Karpas-422 (cell line): Measurements from ENCODE around the gene FAM210B. TPM values are rescaled to one million over a fixed set of nuclear protein-coding genes. Genes with fewer than 3 reads are reported as not detected.

Experiments used
- DNase-seq: peaks from one replicate; pipeline ENCODE4 v3.0.0-alpha.2; 2015
- H2AFZ ChIP-seq: fragments of 200-600 bp; sonication (generic); 2 replicates; pipeline ENCODE4 v1.6.1; 2014; ENCODE audit warnings: antibody characterized with exemption, low read length, mixed read lengths
- H3K27ac ChIP-seq: fragments of 200-600 bp; sonication (generic); 2 replicates; pipeline ENCODE4 v1.5.1; 2014; ENCODE audit warnings: mild to moderate bottlenecking, low read length, moderate library complexity
- H3K27me3 ChIP-seq: fragments of 200-600 bp; sonication (generic); 2 replicates; pipeline ENCODE4 v1.6.1; 2014; ENCODE audit warnings: low read length, mixed read lengths
- H3K36me3 ChIP-seq: fragments of 200-600 bp; sonication (generic); 2 replicates; pipeline ENCODE4 v1.6.1; 2014; ENCODE audit warnings: low read length, mixed read lengths; ENCODE audit not compliant: insufficient read depth
- H3K4me1 ChIP-seq: fragments of 200-600 bp; sonication (generic); 2 replicates; pipeline ENCODE4 v1.6.1; 2014; ENCODE audit warnings: mild to moderate bottlenecking, low read length, mixed read lengths
- H3K4me2 ChIP-seq: fragments of 200-600 bp; sonication (generic); 2 replicates; pipeline ENCODE4 v1.6.1; 2014; ENCODE audit warnings: low read length, low read depth, mild to moderate bottlenecking; ENCODE audit not compliant: poor library complexity, severe bottlenecking
- H3K4me3 ChIP-seq: fragments of 200-600 bp; sonication (generic); 2 replicates; pipeline ENCODE4 v1.5.1; 2014; ENCODE audit warnings: mild to moderate bottlenecking, antibody characterized with exemption, low read length, mixed read lengths
- H3K79me2 ChIP-seq: fragments of 200-600 bp; sonication (generic); 2 replicates; pipeline ENCODE4 v1.6.1; 2014; ENCODE audit warnings: mild to moderate bottlenecking, low read length, mixed read lengths
- H3K9ac ChIP-seq: fragments of 200-600 bp; sonication (generic); 2 replicates; pipeline ENCODE4 v1.6.0; 2014; ENCODE audit warnings: low read length
- H3K9me2 ChIP-seq: fragments of 200-600 bp; sonication (generic), shearing (Covaris generic); replicated peaks from 2 replicates; pipeline ENCODE4 v1.6.0; 2014; ENCODE audit warnings: mild to moderate bottlenecking, low read length, moderate library complexity; ENCODE audit not compliant: insufficient read depth
- H3K9me3 ChIP-seq: fragments of 300-700, 200-600 bp; sonication (generic); 2 replicates; pipeline ENCODE4 v1.6.1; 2014; ENCODE audit warnings: low read length, mixed read lengths
- H4K20me1 ChIP-seq: fragments of 200-600 bp; sonication (generic); 2 replicates; pipeline ENCODE4 v1.6.1; 2014; ENCODE audit warnings: mild to moderate bottlenecking, antibody characterized with exemption, low read length, low read depth; ENCODE audit not compliant: insufficient read depth
- total RNA-seq: library from RNA; depleted of rRNA; stranded (reverse); fragments of >200 nt; shearing (Covaris generic); gene quantifications from 2 replicates; pipeline ENCODE4 v1.2.3, GENCODE V29; 2014; ENCODE audit warnings: low replicate concordance

The FAM210B gene
- total RNA-seq, 1 experiment from 2014 or later, result not detected

DNA sequence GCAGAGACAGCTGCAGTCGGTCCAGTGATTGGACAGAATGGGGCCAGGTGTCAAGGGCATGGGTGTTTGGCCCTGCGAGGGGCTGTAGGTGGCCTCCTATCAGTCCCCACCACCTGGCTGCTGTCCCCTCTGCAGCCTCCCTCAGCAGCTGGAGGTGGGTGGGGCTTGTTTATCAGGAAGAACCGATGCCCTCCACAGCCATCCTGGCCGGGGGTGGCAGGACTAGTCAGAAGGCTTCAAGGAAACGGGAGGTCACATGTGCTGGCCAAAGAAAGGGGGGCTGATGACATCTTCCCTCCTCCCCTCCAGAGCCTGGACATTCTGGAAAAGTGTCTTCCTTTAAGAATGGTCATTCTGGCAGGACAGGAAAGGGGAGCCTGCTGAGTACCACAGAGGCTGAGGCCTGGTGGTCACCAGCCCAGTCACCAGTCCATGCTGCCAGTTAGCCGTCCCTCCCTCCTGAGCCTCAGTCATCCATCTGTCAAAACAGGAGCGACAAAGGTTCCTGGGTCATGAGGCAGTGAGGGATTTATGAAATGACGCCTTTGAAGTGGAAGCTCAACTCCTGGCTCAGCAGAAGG is 4.1 kb downstream of the FAM210B start:
- H3K27me3 ChIP-seq, result no peaks in the 10 kb centered on the region
- H3K9ac ChIP-seq, result no peak overlapping the region
- H3K9me2 ChIP-seq, result no peaks in the 10 kb centered on the region
- H3K4me2 ChIP-seq, result no peak overlapping the region
- DNase-seq, result no peak
- no peak overlapping the region for H3K4me3 ChIP-seq
- H3K79me2 ChIP-seq, result no peaks in the 10 kb centered on the region
- H2AFZ ChIP-seq, result no peak overlapping the region
- no peaks in the 10 kb centered on the region for H3K4me1 ChIP-seq
- H4K20me1 ChIP-seq, result 0 out of 2 replicates have a peak, but pooled peaks cover 3% of the 10 kb centered on the region
- no peaks in the 10 kb centered on the region for H3K36me3 ChIP-seq
- H3K27ac ChIP-seq, result no peak overlapping the region
- no peaks in the 10 kb centered on the region for H3K9me3 ChIP-seq

DNA sequence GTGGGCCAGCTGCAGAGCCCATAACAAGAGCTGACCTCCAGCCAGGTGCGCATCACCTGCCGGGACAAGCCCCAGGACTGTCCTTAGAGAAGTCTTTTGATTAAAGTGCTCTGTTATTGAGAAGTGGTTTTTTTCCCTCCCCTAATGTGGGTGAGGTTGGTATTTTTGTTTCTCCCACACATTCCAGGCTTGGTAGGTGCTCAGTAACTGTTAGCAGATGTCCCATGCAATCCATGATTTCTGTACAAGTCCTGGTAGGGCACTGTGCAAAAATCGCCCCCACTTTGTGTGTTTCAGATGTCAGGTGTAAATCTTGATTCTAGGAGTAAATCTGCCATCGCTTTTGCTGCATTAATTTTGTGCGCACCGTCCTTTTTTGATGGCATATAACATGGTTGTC is 4.7 kb downstream of the FAM210B start:
- no peaks in the 10 kb centered on the region for H3K9me2 ChIP-seq
- H3K4me3 ChIP-seq, result no peak overlapping the region
- H2AFZ ChIP-seq, result no peak overlapping the region
- no peaks in the 10 kb centered on the region for H3K4me1 ChIP-seq
- no peak overlapping the region for H3K9ac ChIP-seq
- H3K4me2 ChIP-seq, result no peak overlapping the region
- H3K79me2 ChIP-seq, result no peaks in the 10 kb centered on the region
- no peaks in the 10 kb centered on the region for H3K9me3 ChIP-seq
- 0 out of 2 replicates have a peak, but pooled peaks cover 3% of the 10 kb centered on the region for H4K20me1 ChIP-seq
- no peaks in the 10 kb centered on the region for H3K36me3 ChIP-seq
- DNase-seq, result no peak
- H3K27ac ChIP-seq, result no peak overlapping the region
- H3K27me3 ChIP-seq, result no peaks in the 10 kb centered on the region

DNA sequence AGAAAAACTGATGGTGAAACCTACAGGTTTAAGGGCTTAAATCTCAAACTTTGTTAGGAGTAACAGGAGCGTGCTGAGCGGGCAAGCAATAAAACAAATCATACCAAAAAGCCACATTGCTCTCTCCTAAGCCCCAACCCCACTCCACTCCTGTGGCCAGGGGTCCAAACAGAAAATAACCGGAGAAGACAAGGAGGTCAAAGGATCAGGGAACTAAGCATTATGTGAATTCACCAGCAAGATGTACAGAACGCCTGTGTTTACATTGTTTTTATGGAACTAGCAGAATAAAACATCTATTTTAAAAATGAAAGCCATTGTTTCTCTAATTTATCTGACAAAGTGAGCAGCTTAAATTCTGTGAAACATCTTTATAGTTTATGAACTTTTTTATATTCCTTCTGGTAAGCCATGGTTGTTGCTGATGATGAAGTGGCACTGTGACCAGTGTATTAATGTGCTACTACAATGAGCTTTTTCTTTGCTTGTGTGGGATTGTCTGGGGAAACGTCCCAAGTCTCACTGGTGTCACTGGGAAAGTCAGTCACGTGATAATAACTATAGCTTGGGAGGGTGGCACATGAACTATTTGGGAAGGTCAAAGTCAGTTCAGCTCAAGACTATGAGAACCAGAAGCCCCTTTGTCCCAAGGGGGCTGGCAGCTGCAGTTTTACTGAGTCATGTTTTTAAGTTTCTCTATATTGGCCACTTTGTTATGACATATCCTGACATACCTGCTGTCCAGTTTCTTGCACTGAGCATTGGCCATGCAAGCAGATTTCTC is 9.8 kb downstream of the FAM210B start:
- no peak for DNase-seq
- Histone ChIP-seq H3K27ac (no peak overlapping the region), H3K4me1 (no peaks in the 10 kb centered on the region), H3K36me3 (peaks cover 30% of the 10 kb centered on the region; the same call in 1 of the 2 replicates), H3K79me2 (no peaks in the 10 kb centered on the region), H3K4me3 (no peak overlapping the region), H3K9me2 (no peaks in the 10 kb centered on the region), H3K9ac (no peak overlapping the region), H3K27me3 (no peaks in the 10 kb centered on the region), H3K9me3 (no peaks in the 10 kb centered on the region), H3K4me2 (no peak overlapping the region), H2AFZ (no peak overlapping the region), H4K20me1 (peaks cover 3% of the 10 kb centered on the region; the same call in 1 of the 2 replicates)

GRCh38 chr20:56369179-56369578 is 10.4 kb downstream of the FAM210B start:
- H3K9me2 ChIP-seq, result no peaks in the 10 kb centered on the region
- no peak overlapping the region for H3K4me3 ChIP-seq
- H3K27me3 ChIP-seq, result no peaks in the 10 kb centered on the region
- H3K36me3 ChIP-seq, result peaks cover 36% of the 10 kb centered on the region; the same call in 1 of the 2 replicates
- H4K20me1 ChIP-seq, result peaks cover 3% of the 10 kb centered on the region; the same call in 1 of the 2 replicates
- no peak overlapping the region for H2AFZ ChIP-seq
- H3K9ac ChIP-seq, result no peak overlapping the region
- H3K27ac ChIP-seq, result no peak overlapping the region
- no peak for DNase-seq
- H3K9me3 ChIP-seq, result no peaks in the 10 kb centered on the region
- 0 out of 2 replicates have a peak, but pooled peaks cover 3% of the 10 kb centered on the region for H3K79me2 ChIP-seq
- H3K4me1 ChIP-seq, result no peaks in the 10 kb centered on the region
- no peak overlapping the region for H3K4me2 ChIP-seq

- peaks cover 49% of the 10 kb centered on the region for H3K36me3 ChIP-seq
- no peak overlapping the region for H3K9ac ChIP-seq
- H3K27me3 ChIP-seq, result no peaks in the 10 kb centered on the region
- H4K20me1 ChIP-seq, result peaks cover 3% of the 10 kb centered on the region; the same call in 1 of the 2 replicates
- no peak overlapping the region for H3K4me3 ChIP-seq
- H3K9me3 ChIP-seq, result no peaks in the 10 kb centered on the region
- peaks cover 3% of the 10 kb centered on the region; the same call in 1 of the 2 replicates for H3K4me1 ChIP-seq
- H2AFZ ChIP-seq, result no peak overlapping the region
- H3K9me2 ChIP-seq, result no peaks in the 10 kb centered on the region
- no peak overlapping the region for H3K4me2 ChIP-seq
- peaks cover 22% of the 10 kb centered on the region for H3K79me2 ChIP-seq
- H3K27ac ChIP-seq, result no peak overlapping the region
- no peak for DNase-seq
Measured at GRCh38 chr20:56371977-56372376, 13.2 kb downstream of the FAM210B start.

GRCh38 chr20:56372850-56373249 is 14.1 kb downstream of the FAM210B start:
- Histone ChIP-seq H3K79me2 (peaks cover 29% of the 10 kb centered on the region), H2AFZ (no peak overlapping the region), H3K27ac (no peak overlapping the region), H4K20me1 (peaks cover 3% of the 10 kb centered on the region; the same call in 1 of the 2 replicates), H3K9ac (no peak overlapping the region), H3K4me3 (no peak overlapping the region), H3K4me2 (no peak overlapping the region), H3K9me2 (no peaks in the 10 kb centered on the region), H3K27me3 (no peaks in the 10 kb centered on the region), H3K4me1 (peaks cover 3% of the 10 kb centered on the region; the same call in 1 of the 2 replicates), H3K9me3 (no peaks in the 10 kb centered on the region), H3K36me3 (peaks cover 51% of the 10 kb centered on the region)
- no peak for DNase-seq

GRCh38 chr20:56373942-56374341 is 15.2 kb downstream of the FAM210B start:
- no peak overlapping the region for H3K4me3 ChIP-seq
- H3K4me2 ChIP-seq, result no peak overlapping the region
- peaks cover 3% of the 10 kb centered on the region; the same call in 1 of the 2 replicates for H3K4me1 ChIP-seq
- H3K79me2 ChIP-seq, result peaks cover 40% of the 10 kb centered on the region
- no peaks in the 10 kb centered on the region for H3K9me3 ChIP-seq
- H3K9me2 ChIP-seq, result no peaks in the 10 kb centered on the region
- H3K27ac ChIP-seq, result no peak overlapping the region
- H2AFZ ChIP-seq, result no peak overlapping the region
- no peaks in the 10 kb centered on the region for H3K27me3 ChIP-seq
- H4K20me1 ChIP-seq, result peaks cover 3% of the 10 kb centered on the region; the same call in 1 of the 2 replicates
- H3K9ac ChIP-seq, result no peak overlapping the region
- peaks cover 62% of the 10 kb centered on the region for H3K36me3 ChIP-seq
- no peak for DNase-seq

GRCh38 chr20:56376331-56376730 is 17.6 kb downstream of the FAM210B start:
- H3K4me3 ChIP-seq, result no peak overlapping the region
- H3K79me2 ChIP-seq, result peaks cover 55% of the 10 kb centered on the region
- no peak overlapping the region for H3K9ac ChIP-seq
- H2AFZ ChIP-seq, result no peak overlapping the region
- no peak overlapping the region for H3K27ac ChIP-seq
- no peak overlapping the region for H3K4me2 ChIP-seq
- DNase-seq, result no peak
- no peaks in the 10 kb centered on the region for H3K9me2 ChIP-seq
- no peaks in the 10 kb centered on the region for H3K9me3 ChIP-seq
- peaks cover 68% of the 10 kb centered on the region for H3K36me3 ChIP-seq
- H3K4me1 ChIP-seq, result peaks cover 3% of the 10 kb centered on the region; the same call in 1 of the 2 replicates
- no peaks in the 10 kb centered on the region for H3K27me3 ChIP-seq
- no peaks in the 10 kb centered on the region for H4K20me1 ChIP-seq
